ENCODE results near the gene TPM2. TPM values are rescaled to one million over a fixed set of nuclear protein-coding genes. Genes with fewer than 3 reads are reported as not detected.
"Not testable (repeated sequence)": the region's sequence is repeated elsewhere in the genome, so short reads cannot be mapped to it uniquely, and the experiment has no call there.

The TPM2 gene
- total and polyA plus RNA-seq, 11 donors = 621 to 2,450 (median 858) TPM

GRCh38 chr9:35646153-35646532 lies 43.6 kb downstream of the TPM2 start:
- 1 to 8% (median 6%) methylated on average over 11 of the region's 11 CpGs for WGBS, 4 donors
- H3K36me3 ChIP-seq = no peaks in the 10 kb centered on the region
- peak overlapping the region; percentile 41 to 77 (median 64) for H3K4me3 ChIP-seq
- ATAC-seq (peak; percentile 2 to 41 (median 22)), DNase-seq (peak in 1 of 5 donors; percentile 48)
- intact Hi-C loops (cut with DNase I) = loop anchor here in 5 of 10 donors (1.0 to 10.0 kb wide), 8 partner anchors 41 to 239 kb away; partner anchors contain the start of genes TESK1 (in 1 of the 5) and TPM2 (in 1 of the 5)
- no peaks in the 10 kb centered on the region for H3K9me3 ChIP-seq
- peak overlapping the region; percentile 54 to 89 (median 81) for H3K27ac ChIP-seq
- H3K27me3 ChIP-seq = no peaks in the 10 kb centered on the region
- no peak for TF ChIP-seq POLR2A (IDR thresholded peaks at IDR 0.05)
- no peak for TF ChIP-seq CTCF (IDR thresholded peaks at IDR 0.05)
- H3K4me1 ChIP-seq = peaks cover 0 to 68% (median 9%) of the 10 kb centered on the region in 12 donors

- H3K4me1 ChIP-seq = peaks cover 0 to 72% (median 9%) of the 10 kb centered on the region in 12 donors
- intact Hi-C loops (cut with DNase I) = loop anchor here in 5 of 10 donors (1.0 to 10.0 kb wide), 8 partner anchors 41 to 239 kb away; partner anchors contain the start of genes TESK1 (in 1 of the 5) and TPM2 (in 1 of the 5)
- ATAC-seq, H3K36me3 ChIP-seq, DNase-seq, H3K9me3 ChIP-seq, H3K27me3 ChIP-seq: not testable (repeated sequence)
- WGBS, 4 donors = 57 to 72% (median 58%) methylated on average over 9 to 10 of the region's 10 CpGs
- H3K4me3 ChIP-seq = peak overlapping the region in 11 of 12 donors; percentile 50 to 77 (median 64)
- peak overlapping the region in 7 of 12 donors; percentile 54 to 89 (median 86) for H3K27ac ChIP-seq
Observed at GRCh38 chr9:35645736-35646135, 44.0 kb downstream of the TPM2 start.

DNA sequence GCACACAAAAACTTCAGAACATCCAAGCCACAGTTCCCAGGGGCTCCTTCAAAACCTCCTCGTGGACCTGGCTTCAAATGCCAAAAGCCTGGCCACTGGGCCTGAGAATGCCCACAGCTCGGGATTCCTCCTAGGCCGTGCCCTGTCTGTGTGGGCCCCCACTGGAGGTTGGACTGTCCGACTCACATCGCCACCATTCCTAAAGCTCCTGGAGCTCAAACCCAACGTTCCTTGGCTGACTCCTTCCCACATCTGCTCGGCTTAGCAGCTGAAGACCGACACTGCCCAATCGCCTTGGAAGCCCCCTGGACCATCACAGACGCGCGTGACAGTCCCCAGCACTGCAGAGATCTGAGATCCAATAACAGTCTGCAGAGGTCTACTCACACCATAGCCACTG lies 46.7 kb downstream of the TPM2 start:
- intact Hi-C loops (cut with DNase I) = loop anchor here in 1 of 10 donors (10.0 kb wide), 1 partner anchor 242 kb away; no protein-coding TSS in a partner anchor

DNA sequence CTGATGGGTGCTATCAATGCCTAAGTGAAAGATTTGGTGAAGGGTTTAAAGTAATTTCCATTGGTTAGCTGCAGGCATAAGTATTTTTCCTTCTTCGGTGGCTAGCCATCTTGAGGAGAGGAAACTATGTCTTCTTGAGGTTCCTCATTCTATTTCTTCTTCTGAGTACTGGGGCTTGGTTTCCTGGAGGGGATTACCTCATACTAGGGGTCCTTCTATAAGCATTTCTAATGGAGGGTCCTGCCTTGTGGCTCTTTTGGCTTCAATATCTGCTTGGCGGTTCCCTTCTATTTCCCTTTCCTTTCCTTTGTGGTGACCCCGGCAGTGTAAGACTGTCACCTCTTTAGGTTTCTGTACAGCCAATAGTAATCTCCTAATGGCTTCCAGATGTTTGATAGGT lies 48.2 kb downstream of the TPM2 start:
- WGBS, 4 donors = 88 to 95% (median 90%) methylated on average over 3 of the region's 3 CpGs
- not testable (repeated sequence) for H3K27me3 ChIP-seq, H3K36me3 ChIP-seq, H3K4me3 ChIP-seq, DNase-seq, ATAC-seq, H3K9me3 ChIP-seq
- intact Hi-C loops (cut with DNase I) = loop anchor here in 1 of 10 donors (10.0 kb wide), 1 partner anchor 243 kb away; no protein-coding TSS in a partner anchor
- Histone ChIP-seq H3K4me1 (peaks cover 0 to 69% (median 4%) of the 10 kb centered on the region in 12 donors), H3K27ac (peak overlapping the region in 1 of 12 donors; percentile 62)

More for the DNA sequence above, 46.7 kb downstream of the TPM2 start:
- Histone ChIP-seq H3K4me3 (no peak overlapping the region), H3K9me3 (no peaks in the 10 kb centered on the region), H3K36me3 (no peaks in the 10 kb centered on the region), H3K4me1 (peaks cover 0 to 65% (median 8%) of the 10 kb centered on the region in 12 donors), H3K27ac (no peak overlapping the region), H3K27me3 (no peaks in the 10 kb centered on the region)
- WGBS, 4 donors = 92 to 95% (median 94%) methylated on average over 12 of the region's 12 CpGs
- no peak for TF ChIP-seq CTCF (IDR thresholded peaks at IDR 0.05)
- no peak for TF ChIP-seq POLR2A (IDR thresholded peaks at IDR 0.05)
- DNase-seq (no peak), ATAC-seq (no peak)

DNA sequence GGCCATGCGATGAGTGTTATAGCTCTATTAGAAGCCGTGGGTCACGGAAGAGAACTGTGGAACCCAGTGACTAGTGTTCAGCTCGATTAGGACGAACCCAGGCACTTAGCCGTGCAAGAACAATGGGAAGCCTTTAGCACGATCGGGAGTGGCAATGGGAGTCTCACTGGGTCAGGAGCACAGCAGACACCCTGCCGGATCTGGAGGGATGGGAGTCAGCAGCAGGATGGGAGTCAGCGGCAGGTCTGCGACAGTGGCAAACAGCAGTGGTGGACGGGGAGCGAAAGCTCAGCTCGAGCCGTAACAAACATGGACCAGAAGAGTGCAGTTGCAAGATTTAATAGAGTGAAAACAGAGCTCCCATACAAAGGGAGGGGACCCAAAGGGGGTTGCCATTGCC lies 49.3 kb downstream of the TPM2 start:
- not testable (repeated sequence) for ATAC-seq, DNase-seq, H3K4me3 ChIP-seq, H3K9me3 ChIP-seq, H3K36me3 ChIP-seq, H3K27me3 ChIP-seq
- Histone ChIP-seq H3K4me1 (peaks cover 0 to 73% (median 0%) of the 10 kb centered on the region in 12 donors), H3K27ac (peak overlapping the region in 1 of 12 donors; percentile 80)
- 94 to 100% (median 97%) methylated on average over 15 of the region's 15 CpGs for WGBS, 4 donors
- intact Hi-C loops (cut with DNase I) = loop anchor here in 1 of 10 donors (10.0 kb wide), 1 partner anchor 244 kb away; no protein-coding TSS in a partner anchor
